K562 (cell line): ENCODE results near the gene DAPK3. TPM values are rescaled to one million over a fixed set of nuclear protein-coding genes. Genes with fewer than 3 reads are reported as not detected.

ENCODE experiments used
- ATAC-seq: fragments of 200-7000 bp; cut with Tn5 transposase; 3 replicates; pipeline ENCODE4 v1.9.1; 2020; ENCODE audit warnings: moderate library complexity
- BruUV-seq: library from RNA; stranded (reverse); fragments of 400-500 nt; replicated peaks from 2 replicates; lab custom pipeline; 2021; lab: Mats Ljungman, UMichigan
- CTCF ChIA-PET: fragments of 300-600 bp; formaldehyde crosslinking; extraction: SDS; loops from one replicate; lab custom pipeline; 2021; ENCODE audit warnings: low intra/inter-chr PET ratio; lab: Yijun Ruan, JAX
- POLR2A ChIA-PET: fragments of 300-600, 350-650 bp; sonication (Branson Sonifier 250); formaldehyde crosslinking; extraction: SDS; loops from one replicate; lab custom pipeline; 2021; ENCODE audit warnings: antibody characterized with exemption, inconsistent platforms; lab: Yijun Ruan, JAX
- DNase-seq, 4 experiments: peaks; one replicate each; pipeline versions ENCODE4 v3.0.0 to v3.0.0-alpha.2; 2011 to 2018; ENCODE audit warnings: low spot score in 3 of 4, mixed read lengths in 3 of 4; ENCODE audit errors: extremely low read depth in 1 of 4
- FAIRE-seq: peaks from 2 replicates; lab custom pipeline; 2011; peaks lifted over from hg19 to GRCh38; lab: Jason Lieb, UNC
- H2AFZ ChIP-seq: 2 replicates; pipeline ENCODE4 v1.6.0; 2011; ENCODE audit warnings: low read depth, low read length, control low read depth, inconsistent platforms
- H3K27ac ChIP-seq: fragments of 200-600 bp; 3 replicates; pipeline ENCODE4 v1.8.0; 2011; ENCODE audit warnings: low read depth, mild to moderate bottlenecking, control low read depth, inconsistent platforms, low read length, moderate library complexity, mixed read lengths; ENCODE audit errors: extremely low read depth
- H3K27me3 ChIP-seq, 2 experiments: fragments of 300-600 bp in 1 of 2; 2 replicates in 1 of 2; 3 replicates in 1 of 2; pipeline versions ENCODE4 v1.6.0 to v1.8.0; 2011; ENCODE audit warnings: inconsistent platforms in 2 of 2, low read length in 2 of 2, mild to moderate bottlenecking in 1 of 2, mixed read lengths in 1 of 2, moderate library complexity in 1 of 2; ENCODE audit not compliant: control insufficient read depth in 2 of 2, insufficient read depth in 2 of 2
- H3K36me3 ChIP-seq: fragments of 300-600 bp; 3 replicates; pipeline ENCODE4 v1.8.0; 2011; ENCODE audit warnings: mild to moderate bottlenecking, low read length, inconsistent platforms; ENCODE audit not compliant: control insufficient read depth, insufficient read depth
- H3K4me1 ChIP-seq, 2 experiments: fragments of 200-600 bp in 1 of 2; replicated peaks in 1 of 2; 2 replicates in 1 of 2; 3 replicates in 1 of 2; pipeline versions ENCODE4 v1.5.1 to v1.8.0; 2011; ENCODE audit warnings: inconsistent platforms in 2 of 2, low read length in 2 of 2, mild to moderate bottlenecking in 1 of 2, mixed read lengths in 1 of 2, moderate library complexity in 1 of 2; ENCODE audit not compliant: control insufficient read depth in 2 of 2, insufficient read depth in 2 of 2
- H3K4me2 ChIP-seq: 2 replicates; pipeline ENCODE4 v1.6.1; 2011; ENCODE audit warnings: low read length, control low read depth, inconsistent platforms, mixed read lengths; ENCODE audit not compliant: insufficient read depth
- H3K4me3 ChIP-seq: fragments of 200-600 bp; sonication (generic), shearing (Covaris generic); 2 replicates; pipeline ENCODE4 v1.5.1; 2016; ENCODE audit warnings: control low read depth, inconsistent platforms
- H3K79me2 ChIP-seq: fragments of 200-600 bp; 3 replicates; pipeline ENCODE4 v1.8.0; 2011; ENCODE audit warnings: low read length, inconsistent platforms; ENCODE audit not compliant: control insufficient read depth, insufficient read depth
- H3K9ac ChIP-seq, 2 experiments: 2 replicates each; pipeline versions ENCODE4 v1.6.0 to v1.6.1; 2011; ENCODE audit warnings: low read depth in 2 of 2, low read length in 2 of 2, control low read depth in 1 of 2, inconsistent platforms in 1 of 2, mild to moderate bottlenecking in 1 of 2, mixed read lengths in 1 of 2; ENCODE audit not compliant: insufficient read depth in 1 of 2
- H3K9me1 ChIP-seq: one replicate; pipeline ENCODE4 v1.6.0; 2011; ENCODE audit warnings: inconsistent platforms, mild to moderate bottlenecking, low read length, moderate library complexity; ENCODE audit not compliant: control insufficient read depth, insufficient read depth
- H3K9me3 ChIP-seq: replicated peaks from 2 replicates; pipeline ENCODE4 v1.5.1; 2011; ENCODE audit warnings: low read depth, low read length, inconsistent platforms; ENCODE audit not compliant: control insufficient read depth, insufficient read depth
- H4K20me1 ChIP-seq: replicated peaks from 2 replicates; pipeline ENCODE4 v1.6.1; 2011; ENCODE audit warnings: low read length, inconsistent platforms, mixed read lengths; ENCODE audit not compliant: control insufficient read depth, insufficient read depth
- CC2D1A ChIP-seq: fragments of 450-650 bp; IDR thresholded peaks from 2 replicates; pipeline ENCODE4 v1.6.1; 2017; ENCODE audit warnings: mild to moderate bottlenecking
- MNT ChIP-seq, 2 experiments: fragments of 450-650 bp; conservative IDR thresholded peaks; 2 replicates each; pipeline ENCODE4 v1.6.1; 2017; ENCODE audit warnings: mild to moderate bottlenecking in 2 of 2, moderate library complexity in 2 of 2
- NFIC ChIP-seq: fragments of 450-650 bp; IDR thresholded peaks from 2 replicates; pipeline ENCODE4 v1.6.1; 2017; ENCODE audit warnings: mild to moderate bottlenecking, inconsistent platforms
- PCBP1 ChIP-seq: fragments of 200-400 bp; formaldehyde crosslinking; IDR thresholded peaks from 2 replicates; pipeline ENCODE4 v1.6.1; 2018; ENCODE audit warnings: mild to moderate bottlenecking, low read depth, low read length; ENCODE audit not compliant: poor library complexity, severe bottlenecking
- POLR2G ChIP-seq: fragments of 200-400 bp; formaldehyde crosslinking; IDR thresholded peaks from 2 replicates; pipeline ENCODE4 v1.6.1; 2017; ENCODE audit warnings: low read depth, mild to moderate bottlenecking, antibody characterized with exemption, low read length, moderate library complexity
- RBFOX2 ChIP-seq: fragments of 200-400 bp; formaldehyde crosslinking; IDR thresholded peaks from 2 replicates; pipeline ENCODE4 v1.6.1; 2017; ENCODE audit warnings: low read depth, mild to moderate bottlenecking, low read length, moderate library complexity
- WGBS: fragments of 100-300 bp; shearing (Covaris generic); methylation state at CpG from one replicate; pipeline ENCODE4 v1.1.6; 2016; ENCODE audit warnings: low coverage, mixed read lengths; ENCODE audit not compliant: insufficient coverage; ENCODE audit errors: missing lambda C conversion rate; 5-methylcytosine and 5-hydroxymethylcytosine counted together
- in situ Hi-C: fragments of 300-500 bp; cut with MboI; formaldehyde crosslinking; loops from 4 replicates; pipeline ENCODE4 v1.15.0; 2018; ENCODE audit warnings: inconsistent platforms, mixed read lengths
- intact Hi-C: fragments of 100-400 bp; cut with micrococcal nuclease; formaldehyde crosslinking; loops from 2 replicates; pipeline ENCODE4 v1.14.2; 2022
- polyA plus RNA-seq, 8 experiments: library from polyadenylated mRNA; depleted of rRNA in 4 of 8; stranded (reverse) in 5 of 8; unstranded in 3 of 8; fragments of >200 nt; fragmentation: Nextera tagmentation in 2 of 8; fragmentation: Illumina TruSeq in 1 of 8; extraction: Ambion mirVana in 2 of 8; extraction: Trizol in 1 of 8; gene quantifications; 2 replicates each; pipeline versions ENCODE4 v1.2.1 to v1.2.3, GENCODE V29; 2011 to 2014; ENCODE audit warnings: inconsistent platforms in 1 of 8, missing spikeins in 1 of 8
- total RNA-seq, 7 experiments: library from RNA; depleted of rRNA in 6 of 7; stranded (reverse); fragments of >200 nt in 6 of 7; fragmentation: Illumina TruSeq in 2 of 7; extraction: Trizol in 2 of 7; gene quantifications; 2 replicates each; pipeline versions ENCODE4 v1.2.1 to v1.2.3, GENCODE V29; 2011 to 2021; ENCODE audit warnings: low replicate concordance in 1 of 7

Gene DAPK3
- total and polyA plus RNA-seq, 9 of the 15 experiments (the other 6 are each of a cell fraction or from before 2014, with no cell fraction given), result 0.14 to 63.4 (median 25.0) TPM

- peaks cover 77% of the 10 kb centered on the region; the same call in 2 of the 3 replicates for H3K36me3 ChIP-seq
- no peaks in the 10 kb centered on the region; the same call in 2 of the 3 replicates for H3K79me2 ChIP-seq
- H4K20me1 ChIP-seq, result no peaks in the 10 kb centered on the region
- in situ Hi-C loops (no loop called here), intact Hi-C loops (no loop called here)
- BruUV-seq, result no TSS peak
- peaks cover 0 to 20% of the 10 kb centered on the region in 2 experiments; a peak in 2 of 5 replicates for H3K4me1 ChIP-seq
- H3K4me3 ChIP-seq, result no peak overlapping the region
- CTCF ChIA-PET, result no interaction called here
- H3K27me3 ChIP-seq, result no peaks in the 10 kb centered on the region
- H3K27ac ChIP-seq, result no peak overlapping the region
- WGBS, result 96% methylated on average over 16 of the region's 24 CpGs
- no peak for FAIRE-seq
- ATAC-seq, result no peak
- peak; percentile 45; the same call in 1 of the 2 replicates for TF ChIP-seq RBFOX2
- no peak for TF ChIP-seq NFIC
- TF ChIP-seq MNT (conservative IDR thresholded peaks at IDR 0.05), result no peak
- TF ChIP-seq CC2D1A, result no peak
- peak; percentile 51; the same call in 1 of the 2 replicates for TF ChIP-seq POLR2G
- TF ChIP-seq PCBP1, result no peak
- no peaks in the 10 kb centered on the region for H3K9me3 ChIP-seq
- no peak for DNase-seq
- no peak overlapping the region for H2AFZ ChIP-seq
- no peak overlapping the region; a peak in 1 of 4 replicates for H3K9ac ChIP-seq
- POLR2A ChIA-PET, result no interaction called here
- H3K4me2 ChIP-seq, result no peak overlapping the region
- H3K9me1 ChIP-seq, result no peaks in the 10 kb centered on the region
Observed at GRCh38 chr19:3961007-3961406, 9.9 kb downstream of the DAPK3 start.
